ENCODE measurements around the gene SHMT1.
"Not testable (repeated sequence)": the region's sequence is repeated elsewhere in the genome, so short reads cannot be mapped to it uniquely, and the experiment has no call there.

The SHMT1 gene

GRCh38 chr17:18363101-18364049, at the start of gene SHMT1:
Gene SHMT1, minus strand, starts transcription at chr17:18363550. Its CDS starts 7,569 bp downstream, at chr17:18355981.
- no peak for DNase-seq

- DNase-seq: not testable (repeated sequence)
Measured at GRCh38 chr17:18412001-18412538, 48.7 kb upstream of the SHMT1 start.

- not testable (repeated sequence) for DNase-seq
Measured at GRCh38 chr17:18411377-18411864, 48.1 kb upstream of the SHMT1 start.

- not testable (repeated sequence) for DNase-seq
Measured at GRCh38 chr17:18410736-18411135, 47.4 kb upstream of the SHMT1 start.

- not testable (repeated sequence) for DNase-seq
Measured at GRCh38 chr17:18409321-18409720, 46.0 kb upstream of the SHMT1 start.

GRCh38 chr17:18408906-18409305, 45.6 kb upstream of the SHMT1 start:
- not testable (repeated sequence) for DNase-seq

GRCh38 chr17:18403604-18404003, 40.3 kb upstream of the SHMT1 start:
- not testable (repeated sequence) for DNase-seq

GRCh38 chr17:18403166-18403565, 39.8 kb upstream of the SHMT1 start:
- not testable (repeated sequence) for DNase-seq

GRCh38 chr17:18401872-18402590, 38.7 kb upstream of the SHMT1 start:
- DNase-seq: not testable (repeated sequence)

GRCh38 chr17:18388728-18389127, 25.4 kb upstream of the SHMT1 start:
- not testable (repeated sequence) for DNase-seq

- DNase-seq: not testable (repeated sequence)
Measured at GRCh38 chr17:18388266-18388665, 24.9 kb upstream of the SHMT1 start.

GRCh38 chr17:18387583-18387982, 24.2 kb upstream of the SHMT1 start:
- not testable (repeated sequence) for DNase-seq

GRCh38 chr17:18384271-18384670, 20.9 kb upstream of the SHMT1 start:
- DNase-seq: not testable (repeated sequence)

- not testable (repeated sequence) for DNase-seq
Measured at GRCh38 chr17:18383079-18383481, 19.7 kb upstream of the SHMT1 start.

- no peak for DNase-seq
Measured at GRCh38 chr17:18382441-18383078, 19.2 kb upstream of the SHMT1 start.

- DNase-seq: no peak
Measured at GRCh38 chr17:18381953-18382245, 18.5 kb upstream of the SHMT1 start.

GRCh38 chr17:18381158-18381952, 18.0 kb upstream of the SHMT1 start:
- no peak for DNase-seq

- DNase-seq: no peak
Measured at GRCh38 chr17:18380471-18381157, 17.3 kb upstream of the SHMT1 start.

GRCh38 chr17:18379246-18380146, 16.1 kb upstream of the SHMT1 start:
- DNase-seq: no peak

GRCh38 chr17:18378614-18379013, 15.3 kb upstream of the SHMT1 start:
- not testable (repeated sequence) for DNase-seq

- DNase-seq: no peak
Measured at GRCh38 chr17:18378205-18378505, 14.8 kb upstream of the SHMT1 start.

All from NCI-H1417 treated with DMSO at 0.1 percent for 48 hours (cell line).